Activated T-cell treated with anti-CD3 and anti-CD28 coated beads, Interleukin-2, amount 50 U/mL, for 24 hours (primary cell): ENCODE measurements around the gene ZPBP2.
"Not testable (repeated sequence)": the region's sequence is repeated elsewhere in the genome, so short reads cannot be mapped to it uniquely, and the experiment has no call there.

Source experiments
- DNase-seq: peaks from one replicate; pipeline ENCODE4 v3.0.0-alpha.2; 2020
- H3K27ac Mint-ChIP-seq: 2 replicates; pipeline ENCODE4 v1.8.0; 2020; ENCODE audit warnings: mild to moderate bottlenecking, mixed read lengths
- H3K27me3 Mint-ChIP-seq: 2 replicates; pipeline ENCODE4 v1.8.0; 2020; ENCODE audit warnings: mixed read lengths
- H3K36me3 Mint-ChIP-seq: 2 replicates; pipeline ENCODE4 v1.8.0; 2020; ENCODE audit warnings: low read depth, mixed read lengths
- H3K4me1 Mint-ChIP-seq: 2 replicates; pipeline ENCODE4 v1.8.0; 2020; ENCODE audit warnings: low read depth, mixed read lengths
- H3K4me3 Mint-ChIP-seq: 2 replicates; pipeline ENCODE4 v1.8.0; 2020; ENCODE audit warnings: mild to moderate bottlenecking, moderate library complexity, mixed read lengths
- H3K9me3 Mint-ChIP-seq: 2 replicates; pipeline ENCODE4 v1.8.0; 2020; ENCODE audit warnings: mixed read lengths

The ZPBP2 gene

GRCh38 chr17:39867084-39867879, 720 bp upstream of the ZPBP2 start:
- DNase-seq, result peak; percentile 71
- Mint-ChIP-seq H3K27me3 (no peaks in the 10 kb centered on the region), H3K4me1 (peaks cover 48% of the 10 kb centered on the region), H3K27ac (peak overlapping the region; percentile 96), H3K4me3 (peak overlapping the region; percentile 62), H3K36me3 (peaks cover 18% of the 10 kb centered on the region), H3K9me3 (no peaks in the 10 kb centered on the region)

- Mint-ChIP-seq H3K27ac (peak overlapping the region; percentile 96), H3K27me3 (no peaks in the 10 kb centered on the region), H3K4me1 (peaks cover 52% of the 10 kb centered on the region), H3K36me3 (peaks cover 11% of the 10 kb centered on the region), H3K9me3 (no peaks in the 10 kb centered on the region), H3K4me3 (peak overlapping the region; percentile 16)
- DNase-seq, result no peak
Observed at GRCh38 chr17:39868554-39868942, 546 bp downstream of the ZPBP2 start.

- Mint-ChIP-seq H3K27me3 (no peaks in the 10 kb centered on the region), H3K27ac (no peak overlapping the region), H3K9me3 (no peaks in the 10 kb centered on the region), H3K4me1 (peaks cover 36% of the 10 kb centered on the region), H3K4me3 (no peak overlapping the region), H3K36me3 (peaks cover 3% of the 10 kb centered on the region)
- DNase-seq, result no peak
Observed at GRCh38 chr17:39870776-39871175, 2.8 kb downstream of the ZPBP2 start.

- Mint-ChIP-seq H3K36me3 (peaks cover 3% of the 10 kb centered on the region), H3K27me3 (no peaks in the 10 kb centered on the region), H3K4me1 (peaks cover 27% of the 10 kb centered on the region), H3K27ac (no peak overlapping the region), H3K4me3 (no peak overlapping the region), H3K9me3 (no peaks in the 10 kb centered on the region)
- DNase-seq, result no peak
Observed at GRCh38 chr17:39871801-39872200, 3.8 kb downstream of the ZPBP2 start.

- DNase-seq, result no peak
- no peaks in the 10 kb centered on the region for H3K27me3 Mint-ChIP-seq
Observed at GRCh38 chr17:39872751-39873150, 4.7 kb downstream of the ZPBP2 start.

GRCh38 chr17:39886102-39886501, 18.1 kb downstream of the ZPBP2 start:
- H3K27ac Mint-ChIP-seq, result not testable (repeated sequence)

More at GRCh38 chr17:39872751-39873150, 4.7 kb downstream of the ZPBP2 start:
- H3K36me3 Mint-ChIP-seq, result peaks cover 3% of the 10 kb centered on the region
- H3K4me3 Mint-ChIP-seq, result no peak overlapping the region
- H3K9me3 Mint-ChIP-seq, result no peaks in the 10 kb centered on the region
- no peak overlapping the region for H3K27ac Mint-ChIP-seq
- H3K4me1 Mint-ChIP-seq, result peaks cover 18% of the 10 kb centered on the region

GRCh38 chr17:39887078-39887477, 19.1 kb downstream of the ZPBP2 start:
- H3K27ac Mint-ChIP-seq, result no peak overlapping the region
- no peaks in the 10 kb centered on the region for H3K36me3 Mint-ChIP-seq
- H3K4me3 Mint-ChIP-seq, result no peak overlapping the region
- H3K27me3 Mint-ChIP-seq, result peaks cover 9% of the 10 kb centered on the region
- no peak for DNase-seq
- no peaks in the 10 kb centered on the region for H3K9me3 Mint-ChIP-seq
- no peaks in the 10 kb centered on the region for H3K4me1 Mint-ChIP-seq

More at GRCh38 chr17:39886102-39886501, 18.1 kb downstream of the ZPBP2 start:
- not testable (repeated sequence) for H3K4me3 Mint-ChIP-seq, H3K4me1 Mint-ChIP-seq, H3K36me3 Mint-ChIP-seq, DNase-seq, H3K9me3 Mint-ChIP-seq, H3K27me3 Mint-ChIP-seq

- no peak overlapping the region for H3K4me3 Mint-ChIP-seq
- no peaks in the 10 kb centered on the region for H3K4me1 Mint-ChIP-seq
- H3K27me3 Mint-ChIP-seq, result peaks cover 9% of the 10 kb centered on the region
- no peak overlapping the region for H3K27ac Mint-ChIP-seq
- DNase-seq, result no peak
- no peaks in the 10 kb centered on the region for H3K36me3 Mint-ChIP-seq
- no peaks in the 10 kb centered on the region for H3K9me3 Mint-ChIP-seq
Observed at GRCh38 chr17:39889200-39889599, 21.2 kb downstream of the ZPBP2 start.

- H3K27me3 Mint-ChIP-seq, result peaks cover 2% of the 10 kb centered on the region
- DNase-seq, result no peak
- peaks cover 9% of the 10 kb centered on the region for H3K4me1 Mint-ChIP-seq
- H3K4me3 Mint-ChIP-seq, result no peak overlapping the region
- H3K27ac Mint-ChIP-seq, result peak overlapping the region; percentile 77
- no peaks in the 10 kb centered on the region for H3K9me3 Mint-ChIP-seq
- H3K36me3 Mint-ChIP-seq, result no peaks in the 10 kb centered on the region
Observed at GRCh38 chr17:39894681-39895376, 26.8 kb downstream of the ZPBP2 start.

GRCh38 chr17:39898088-39898487, 30.1 kb downstream of the ZPBP2 start:
- Mint-ChIP-seq H3K4me1 (peaks cover 11% of the 10 kb centered on the region), H3K27ac (no peak overlapping the region), H3K4me3 (no peak overlapping the region), H3K9me3 (no peaks in the 10 kb centered on the region), H3K27me3 (no peaks in the 10 kb centered on the region), H3K36me3 (peaks cover 4% of the 10 kb centered on the region)
- no peak for DNase-seq

- H3K27me3 Mint-ChIP-seq, result no peaks in the 10 kb centered on the region
- H3K4me3 Mint-ChIP-seq, result no peak overlapping the region
- no peak for DNase-seq
- H3K36me3 Mint-ChIP-seq, result peaks cover 8% of the 10 kb centered on the region
- H3K27ac Mint-ChIP-seq, result no peak overlapping the region
- H3K9me3 Mint-ChIP-seq, result no peaks in the 10 kb centered on the region
- H3K4me1 Mint-ChIP-seq, result peaks cover 19% of the 10 kb centered on the region
Observed at GRCh38 chr17:39899215-39899614, 31.2 kb downstream of the ZPBP2 start.

- H3K36me3 Mint-ChIP-seq, result peaks cover 35% of the 10 kb centered on the region
- not testable (repeated sequence) for H3K27me3 Mint-ChIP-seq, H3K9me3 Mint-ChIP-seq, H3K4me3 Mint-ChIP-seq, DNase-seq, H3K27ac Mint-ChIP-seq
- peaks cover 15% of the 10 kb centered on the region for H3K4me1 Mint-ChIP-seq
Observed at GRCh38 chr17:39902027-39902426, 34.0 kb downstream of the ZPBP2 start.

GRCh38 chr17:39903158-39903884, 35.3 kb downstream of the ZPBP2 start:
- Mint-ChIP-seq H3K27me3 (no peaks in the 10 kb centered on the region), H3K27ac (peak overlapping the region; percentile 84), H3K9me3 (no peaks in the 10 kb centered on the region), H3K4me1 (peaks cover 15% of the 10 kb centered on the region), H3K36me3 (peaks cover 42% of the 10 kb centered on the region), H3K4me3 (no peak overlapping the region)
- DNase-seq, result no peak

GRCh38 chr17:39904990-39905288, 36.9 kb downstream of the ZPBP2 start:
- Mint-ChIP-seq H3K27me3 (no peaks in the 10 kb centered on the region), H3K4me3 (no peak overlapping the region), H3K4me1 (peaks cover 15% of the 10 kb centered on the region), H3K9me3 (no peaks in the 10 kb centered on the region), H3K27ac (no peak overlapping the region), H3K36me3 (peaks cover 55% of the 10 kb centered on the region)
- DNase-seq, result no peak
